ENCODE results near the gene GLRX2.

GRCh38 chr1:193069748-193070385 lies 35.3 kb downstream of the GLRX2 start:
- TF ChIP-seq, protein P1, sequence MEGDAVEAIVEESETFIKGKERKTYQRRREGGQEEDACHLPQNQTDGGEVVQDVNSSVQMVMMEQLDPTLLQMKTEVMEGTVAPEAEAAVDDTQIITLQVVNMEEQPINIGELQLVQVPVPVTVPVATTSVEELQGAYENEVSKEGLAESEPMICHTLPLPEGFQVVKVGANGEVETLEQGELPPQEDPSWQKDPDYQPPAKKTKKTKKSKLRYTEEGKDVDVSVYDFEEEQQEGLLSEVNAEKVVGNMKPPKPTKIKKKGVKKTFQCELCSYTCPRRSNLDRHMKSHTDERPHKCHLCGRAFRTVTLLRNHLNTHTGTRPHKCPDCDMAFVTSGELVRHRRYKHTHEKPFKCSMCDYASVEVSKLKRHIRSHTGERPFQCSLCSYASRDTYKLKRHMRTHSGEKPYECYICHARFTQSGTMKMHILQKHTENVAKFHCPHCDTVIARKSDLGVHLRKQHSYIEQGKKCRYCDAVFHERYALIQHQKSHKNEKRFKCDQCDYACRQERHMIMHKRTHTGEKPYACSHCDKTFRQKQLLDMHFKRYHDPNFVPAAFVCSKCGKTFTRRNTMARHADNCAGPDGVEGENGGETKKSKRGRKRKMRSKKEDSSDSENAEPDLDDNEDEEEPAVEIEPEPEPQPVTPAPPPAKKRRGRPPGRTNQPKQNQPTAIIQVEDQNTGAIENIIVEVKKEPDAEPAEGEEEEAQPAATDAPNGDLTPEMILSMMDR (IDR thresholded peaks at IDR 0.05): peak in 3 of 12 donors; percentile 5 to 16 (median 7)
- TF ChIP-seq POLR2A (IDR thresholded peaks at IDR 0.05): no peak

Measured in heart left ventricle (tissue), 13 donors.